HEK293 (cell line): ENCODE results near the gene PPDPF.
A peak's percentile ranks its signal among the peaks of the same experiment; 100 is the strongest.

Experiments
- CTCF ChIA-PET: fragments of 350-600 bp; formaldehyde crosslinking; extraction: SDS; loops from one replicate; lab custom pipeline; 2021; ENCODE audit warnings: antibody characterized with exemption; lab: Yijun Ruan, JAX
- POLR2A ChIA-PET: fragments of 300-600 bp; formaldehyde crosslinking; extraction: SDS; loops from one replicate; lab custom pipeline; 2020; ENCODE audit warnings: antibody characterized with exemption, inconsistent platforms; lab: Yijun Ruan, JAX
- H3K27ac ChIP-seq: fragments of 200-500 bp; sonication (Bioruptor generic); 2 replicates; pipeline ENCODE4 v1.5.1; 2014; ENCODE audit warnings: low read depth, low read length, control low read depth, inconsistent platforms; ENCODE audit errors: extremely low read depth
- H3K36me3 ChIP-seq, 2 experiments: fragments of 200-500 bp in 1 of 2; sonication (Bioruptor generic) in 1 of 2; 1 replicate in 1 of 2; 2 replicates in 1 of 2; pipeline ENCODE4 v1.5.1; 2014 to 2017; ENCODE audit warnings: inconsistent platforms in 2 of 2, low read length in 2 of 2; ENCODE audit not compliant: control insufficient read depth in 2 of 2, insufficient read depth in 1 of 2
- H3K4me1 ChIP-seq: fragments of 200-500 bp; sonication (Bioruptor generic); 2 replicates; pipeline ENCODE4 v1.5.1; 2014; ENCODE audit warnings: mild to moderate bottlenecking, low read length, inconsistent platforms; ENCODE audit not compliant: control insufficient read depth, insufficient read depth
- H3K4me3 ChIP-seq: 2 replicates; pipeline ENCODE4 v1.5.1; 2011; ENCODE audit warnings: low read depth, mild to moderate bottlenecking, control low read depth, low read length, moderate library complexity
- H3K9me3 ChIP-seq: fragments of 200-500 bp; sonication (Bioruptor generic); 2 replicates; pipeline ENCODE4 v1.5.1; 2014; ENCODE audit warnings: low read depth, low read length, inconsistent platforms; ENCODE audit not compliant: control insufficient read depth, insufficient read depth
- BCL11A ChIP-seq: fragments of 450-650 bp; formaldehyde crosslinking; IDR thresholded peaks from 2 replicates; pipeline ENCODE4 v1.5.1; 2016; ENCODE audit warnings: low read depth, missing biosample characterization, missing genetic modification characterization
- GLIS1 ChIP-seq: fragments of 450-650 bp; formaldehyde crosslinking; IDR thresholded peaks from 2 replicates; pipeline ENCODE4 v1.5.1; 2016; ENCODE audit warnings: missing biosample characterization, missing genetic modification characterization
- GLIS2 ChIP-seq: fragments of 450-650 bp; formaldehyde crosslinking; IDR thresholded peaks from 2 replicates; pipeline ENCODE4 v1.5.1; 2016; ENCODE audit warnings: missing biosample characterization, missing genetic modification characterization
- HIC1 ChIP-seq: fragments of 450-650 bp; formaldehyde crosslinking; IDR thresholded peaks from 2 replicates; pipeline ENCODE4 v1.5.1; 2016; ENCODE audit warnings: missing biosample characterization, missing genetic modification characterization
- KLF10 ChIP-seq: fragments of 450-650 bp; IDR thresholded peaks from 2 replicates; pipeline ENCODE4 v1.5.1; 2018; ENCODE audit warnings: missing biosample characterization, mild to moderate bottlenecking, missing genetic modification characterization
- KLF8 ChIP-seq: fragments of 450-650 bp; formaldehyde crosslinking; IDR thresholded peaks from 2 replicates; pipeline ENCODE4 v1.5.1; 2016; ENCODE audit warnings: missing biosample characterization, missing genetic modification characterization
- SCRT1 ChIP-seq: fragments of 450-650 bp; formaldehyde crosslinking; IDR thresholded peaks from 2 replicates; pipeline ENCODE4 v1.5.1; 2016; ENCODE audit warnings: missing biosample characterization, missing genetic modification characterization, borderline replicate concordance
- ZBTB6 ChIP-seq: fragments of 450-650 bp; formaldehyde crosslinking; IDR thresholded peaks from 2 replicates; pipeline ENCODE4 v1.5.1; 2017; ENCODE audit warnings: missing biosample characterization, missing genetic modification characterization
- ZFP69B ChIP-seq: fragments of 450-650 bp; formaldehyde crosslinking; IDR thresholded peaks from 2 replicates; pipeline ENCODE4 v1.5.1; 2016; ENCODE audit warnings: missing biosample characterization, missing genetic modification characterization
- ZNF10 ChIP-seq: fragments of 450-650 bp; formaldehyde crosslinking; IDR thresholded peaks from 2 replicates; pipeline ENCODE4 v1.5.1; 2017; ENCODE audit warnings: missing biosample characterization, missing genetic modification characterization
- ZNF148 ChIP-seq: fragments of 450-650 bp; formaldehyde crosslinking; IDR thresholded peaks from 2 replicates; pipeline ENCODE4 v1.5.0; 2017; ENCODE audit warnings: missing biosample characterization, missing genetic modification characterization, borderline replicate concordance
- ZNF16 ChIP-seq: fragments of 450-650 bp; formaldehyde crosslinking; IDR thresholded peaks from 2 replicates; pipeline ENCODE4 v1.5.1; 2016; ENCODE audit warnings: low read depth, missing biosample characterization, missing genetic modification characterization
- ZNF184 ChIP-seq: fragments of 450-650 bp; IDR thresholded peaks from 2 replicates; pipeline ENCODE4 v1.5.1; 2018; ENCODE audit warnings: missing biosample characterization, mild to moderate bottlenecking, missing genetic modification characterization
- ZNF362 ChIP-seq: fragments of 450-650 bp; formaldehyde crosslinking; IDR thresholded peaks from 2 replicates; pipeline ENCODE4 v1.5.1; 2016; ENCODE audit warnings: missing biosample characterization, missing genetic modification characterization
- ZNF394 ChIP-seq: fragments of 450-650 bp; formaldehyde crosslinking; IDR thresholded peaks from 2 replicates; pipeline ENCODE4 v1.5.1; 2016; ENCODE audit warnings: missing biosample characterization, missing genetic modification characterization, mild to moderate bottlenecking, moderate library complexity, borderline replicate concordance
- ZNF558 ChIP-seq: fragments of 450-650 bp; formaldehyde crosslinking; IDR thresholded peaks from 2 replicates; pipeline ENCODE4 v1.5.1; 2016; ENCODE audit warnings: missing biosample characterization, missing genetic modification characterization
- ZNF596 ChIP-seq: fragments of 450-650 bp; IDR thresholded peaks from 2 replicates; pipeline ENCODE4 v1.5.0; 2018; ENCODE audit warnings: missing biosample characterization, mild to moderate bottlenecking, missing genetic modification characterization, moderate library complexity
- ZNF645 ChIP-seq: fragments of 450-650 bp; formaldehyde crosslinking; IDR thresholded peaks from 2 replicates; pipeline ENCODE4; 2016; ENCODE audit warnings: missing biosample characterization, missing genetic modification characterization
- ZNF658 ChIP-seq: fragments of 450-650 bp; formaldehyde crosslinking; IDR thresholded peaks from 2 replicates; pipeline ENCODE4; 2016; ENCODE audit warnings: missing biosample characterization, missing genetic modification characterization
- ZNF777 ChIP-seq: fragments of 450-650 bp; formaldehyde crosslinking; IDR thresholded peaks from 2 replicates; pipeline ENCODE4 v1.5.1; 2017; ENCODE audit warnings: missing biosample characterization, missing genetic modification characterization, borderline replicate concordance
- ZNF830 ChIP-seq: fragments of 450-650 bp; IDR thresholded peaks from 2 replicates; pipeline ENCODE4 v1.5.0; 2018; ENCODE audit warnings: missing biosample characterization, missing genetic modification characterization, low read depth, mild to moderate bottlenecking, moderate library complexity
- ZSCAN30 ChIP-seq: fragments of 450-650 bp; IDR thresholded peaks from 2 replicates; pipeline ENCODE4 v1.5.1; 2018; ENCODE audit warnings: missing biosample characterization, mild to moderate bottlenecking, missing genetic modification characterization, moderate library complexity

PPDPF gene

GRCh38 chr20:63495741-63496595, 24.6 kb upstream of the PPDPF start (continued):
- TF ChIP-seq GLIS2 (tag by site-specific recombination) (peak; percentile 83), ZNF830 (tag by site-specific recombination) (no peak), ZNF10 (tag by site-specific recombination) (no peak), ZNF596 (tag by site-specific recombination) (peak; percentile 81), KLF8 (tag by site-specific recombination) (peak; percentile 73)

GRCh38 chr20:63496596-63497120, 23.9 kb upstream of the PPDPF start:
- POLR2A ChIA-PET = interaction anchor here (0.9 to 2.3 kb wide), 3 partner anchors 22 to 30 kb away, joined by 3 to 12 read pairs (median 3); partner anchors contain the start of gene PPDPF

GRCh38 chr20:63497138-63497945, 23.2 kb upstream of the PPDPF start:
- CTCF ChIA-PET = interaction anchor here (0.5 to 1.8 kb wide), 10 partner anchors 11 to 483 kb away, joined by 3 to 12 read pairs (median 6); partner anchors contain the start of gene PPDPF
- no peaks in the 10 kb centered on the region for H3K4me1 ChIP-seq
- H3K4me3 ChIP-seq = peak overlapping the region; percentile 46
- no peak for TF ChIP-seq ZNF645 (tag by site-specific recombination)
- no peak for TF ChIP-seq KLF10
- TF ChIP-seq GLIS1 (tag by site-specific recombination) = 0 out of 2 replicates have a peak, but pooled peaks have one; percentile 5
- peak; percentile 45; the same call in 1 of the 2 replicates for TF ChIP-seq GLIS2 (tag by site-specific recombination)
- peak; percentile 72 for TF ChIP-seq HIC1 (tag by site-specific recombination)
- TF ChIP-seq ZNF148 (tag by site-specific recombination) = no peak
- TF ChIP-seq ZNF362 (tag by site-specific recombination) = no peak
- TF ChIP-seq ZNF184 (tag by site-specific recombination) = no peak
- no peak for TF ChIP-seq SCRT1 (tag by site-specific recombination)
- no peak for TF ChIP-seq ZNF658 (tag by site-specific recombination)
- no peak for TF ChIP-seq ZSCAN30 (tag by site-specific recombination)
- no peak for TF ChIP-seq ZFP69B (tag by site-specific recombination)
- TF ChIP-seq BCL11A (tag by site-specific recombination) = peak; percentile 17; the same call in 1 of the 2 replicates
- TF ChIP-seq ZBTB6 (tag by site-specific recombination) = 0 out of 2 replicates have a peak, but pooled peaks have one; percentile 41

More at GRCh38 chr20:63496596-63497120, 23.9 kb upstream of the PPDPF start:
- Histone ChIP-seq H3K27ac (no peak overlapping the region), H3K36me3 (peaks cover 11 to 54% of the 10 kb centered on the region in 2 experiments; a peak in 2 of 3 replicates)
- CTCF ChIA-PET = interaction anchor here (0.5 to 1.8 kb wide), 14 partner anchors 12 to 484 kb away, joined by 3 to 12 read pairs (median 4); partner anchors contain the start of gene PPDPF
- TF ChIP-seq ZNF558 (tag by site-specific recombination) (no peak), ZNF394 (peak; percentile 64; the same call in 1 of the 2 replicates), ZNF777 (tag by site-specific recombination) (peak; percentile 55; the same call in 1 of the 2 replicates), ZNF16 (tag by site-specific recombination) (no peak)
- TF ChIP-seq, all 188 proteins: peak for 2
- Histone ChIP-seq H3K4me1 (no peaks in the 10 kb centered on the region), H3K9me3 (no peaks in the 10 kb centered on the region), H3K4me3 (no peak overlapping the region)

More at GRCh38 chr20:63497138-63497945, 23.2 kb upstream of the PPDPF start:
- Histone ChIP-seq H3K36me3 (peaks cover 4 to 48% of the 10 kb centered on the region in 2 experiments; a peak in 2 of 3 replicates), H3K27ac (no peak overlapping the region), H3K9me3 (no peaks in the 10 kb centered on the region)
- POLR2A ChIA-PET = interaction anchor here (0.9 to 2.3 kb wide), 3 partner anchors 22 to 30 kb away, joined by 3 to 12 read pairs (median 3); partner anchors contain the start of gene PPDPF
